ENCODE measurements around the gene RBM44. TPM values are rescaled to one million over a fixed set of nuclear protein-coding genes. Genes with fewer than 3 reads are reported as not detected.
"Not testable (repeated sequence)": the region's sequence is repeated elsewhere in the genome, so short reads cannot be mapped to it uniquely, and the experiment has no call there.

The RBM44 gene
- under 1 TPM; 0.44 to 0.90 (median 0.62) TPM for polyA plus RNA-seq (ENCODE audit: insufficient read length in 4 of 4)

GRCh38 chr2:237798236-237799059 lies at the start of gene RBM44:
TSS of gene RBM44 (plus strand) at chr2:237798779. CDS start at chr2:237813610, 14,831 bp downstream.
- DNase-seq (ENCODE audit: low read depth in 4 of 4, low spot score in 3 of 4): no peak

GRCh38 chr2:237749002-237749401 lies 49.6 kb upstream of the RBM44 start:
- DNase-seq (ENCODE audit: low read depth in 4 of 4, low spot score in 3 of 4): no peak

- no peak for DNase-seq (ENCODE audit: low read depth in 4 of 4, low spot score in 3 of 4)
Observed at GRCh38 chr2:237749961-237750360, 48.6 kb upstream of the RBM44 start.

GRCh38 chr2:237750441-237750840 lies 48.1 kb upstream of the RBM44 start:
- DNase-seq (ENCODE audit: low read depth in 4 of 4, low spot score in 3 of 4): not testable (repeated sequence)

GRCh38 chr2:237752761-237753165 lies 45.8 kb upstream of the RBM44 start:
- no peak for DNase-seq (ENCODE audit: low read depth in 4 of 4, low spot score in 3 of 4)

- no peak for DNase-seq (ENCODE audit: low read depth in 4 of 4, low spot score in 3 of 4)
Observed at GRCh38 chr2:237754182-237754581, 44.4 kb upstream of the RBM44 start.

- DNase-seq (ENCODE audit: low read depth in 4 of 4, low spot score in 3 of 4): no peak
Observed at GRCh38 chr2:237754626-237755248, 43.8 kb upstream of the RBM44 start.

- no peak for DNase-seq (ENCODE audit: low read depth in 4 of 4, low spot score in 3 of 4)
Observed at GRCh38 chr2:237757616-237758015, 41.0 kb upstream of the RBM44 start.

- no peak for DNase-seq (ENCODE audit: low read depth in 4 of 4, low spot score in 3 of 4)
Observed at GRCh38 chr2:237758185-237758584, 40.4 kb upstream of the RBM44 start.

- no peak for DNase-seq (ENCODE audit: low read depth in 4 of 4, low spot score in 3 of 4)
Observed at GRCh38 chr2:237759176-237759575, 39.4 kb upstream of the RBM44 start.

GRCh38 chr2:237760506-237761502 lies 37.8 kb upstream of the RBM44 start:
- no peak for DNase-seq (ENCODE audit: low read depth in 4 of 4, low spot score in 3 of 4)

GRCh38 chr2:237762291-237763182 lies 36.0 kb upstream of the RBM44 start:
- not testable (repeated sequence) for DNase-seq (ENCODE audit: low read depth in 4 of 4, low spot score in 3 of 4)

- DNase-seq (ENCODE audit: low read depth in 4 of 4, low spot score in 3 of 4): no peak
Observed at GRCh38 chr2:237763812-237764211, 34.8 kb upstream of the RBM44 start.

- DNase-seq (ENCODE audit: low read depth in 4 of 4, low spot score in 3 of 4): not testable (repeated sequence)
Observed at GRCh38 chr2:237765122-237765521, 33.5 kb upstream of the RBM44 start.

- DNase-seq (ENCODE audit: low read depth in 4 of 4, low spot score in 3 of 4): no peak
Observed at GRCh38 chr2:237765875-237766274, 32.7 kb upstream of the RBM44 start.

GRCh38 chr2:237766340-237766739 lies 32.2 kb upstream of the RBM44 start:
- DNase-seq (ENCODE audit: low read depth in 4 of 4, low spot score in 3 of 4): no peak

GRCh38 chr2:237772513-237772912 lies 26.1 kb upstream of the RBM44 start:
- DNase-seq (ENCODE audit: low read depth in 4 of 4, low spot score in 3 of 4): no peak

- DNase-seq (ENCODE audit: low read depth in 4 of 4, low spot score in 3 of 4): no peak
Observed at GRCh38 chr2:237773826-237774225, 24.8 kb upstream of the RBM44 start.

GRCh38 chr2:237774811-237775553 lies 23.6 kb upstream of the RBM44 start:
- DNase-seq (ENCODE audit: low read depth in 4 of 4, low spot score in 3 of 4): peak; percentile 6 to 22 (median 12)
